Fibroblast of skin of scalp (primary cell): Measurements from ENCODE around the gene DPH6.
"Not testable (repeated sequence)": the region's sequence is repeated elsewhere in the genome, so short reads cannot be mapped to it uniquely, and the experiment has no call there.

Source experiments
- DNase-seq: peaks from one replicate; pipeline ENCODE4 v3.0.0-alpha.2; 2013

The DPH6 gene

GRCh38 chr15:35484231-35484945 lies 61.6 kb downstream of the DPH6 start:
- DNase-seq: peak; percentile 9

- DNase-seq: peak; percentile 46
Observed at GRCh38 chr15:35481992-35482391, 64.0 kb downstream of the DPH6 start.

GRCh38 chr15:35481064-35481463 lies 64.9 kb downstream of the DPH6 start:
- no peak for DNase-seq

DNA sequence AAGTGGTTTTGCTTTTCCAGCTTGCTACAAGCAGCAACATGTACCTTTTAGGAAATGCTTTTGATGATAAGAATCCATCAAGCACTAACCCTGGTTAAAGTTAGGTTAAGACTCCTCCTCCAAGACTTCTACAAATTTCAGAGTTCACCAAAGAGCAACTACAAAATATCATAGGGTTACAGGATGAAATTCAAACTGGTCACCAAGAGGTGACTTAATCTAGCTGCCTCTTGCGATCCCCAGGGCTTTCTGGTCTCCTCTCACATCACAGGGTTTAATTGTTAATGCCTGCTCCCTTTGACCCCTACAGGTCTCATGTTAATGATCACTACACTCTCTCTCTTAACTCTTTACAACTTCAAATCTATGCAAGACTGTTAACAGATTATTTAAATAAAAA lies 66.5 kb downstream of the DPH6 start:
- no peak for DNase-seq

GRCh38 chr15:35477312-35478262 lies 68.4 kb downstream of the DPH6 start:
- no peak for DNase-seq

- DNase-seq: no peak
Observed at GRCh38 chr15:35471024-35471423, 74.9 kb downstream of the DPH6 start.

GRCh38 chr15:35470441-35470840 lies 75.5 kb downstream of the DPH6 start:
- no peak for DNase-seq

GRCh38 chr15:35466476-35466875 lies 79.5 kb downstream of the DPH6 start:
- DNase-seq: no peak

- DNase-seq: no peak
Observed at GRCh38 chr15:35465783-35466182, 80.2 kb downstream of the DPH6 start.

DNA sequence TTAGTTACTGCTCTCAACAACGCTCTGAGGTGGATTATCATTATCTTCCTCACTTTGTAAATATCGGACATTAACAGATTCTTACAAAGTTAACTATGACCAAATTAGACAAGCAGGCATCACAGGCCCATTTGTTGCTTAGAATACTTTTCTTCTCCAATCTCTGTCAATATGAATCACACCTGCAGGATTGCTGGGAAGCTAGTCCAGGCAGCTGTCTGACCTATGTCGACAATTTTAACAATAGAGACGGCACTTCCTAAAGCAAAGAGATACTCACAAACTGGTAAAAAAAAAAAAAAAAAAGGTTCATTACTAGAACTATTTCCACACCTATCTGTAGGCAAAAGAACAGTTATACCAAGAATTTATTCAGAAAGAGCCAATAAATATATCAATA lies 85.3 kb downstream of the DPH6 start:
- DNase-seq: no peak

DNA sequence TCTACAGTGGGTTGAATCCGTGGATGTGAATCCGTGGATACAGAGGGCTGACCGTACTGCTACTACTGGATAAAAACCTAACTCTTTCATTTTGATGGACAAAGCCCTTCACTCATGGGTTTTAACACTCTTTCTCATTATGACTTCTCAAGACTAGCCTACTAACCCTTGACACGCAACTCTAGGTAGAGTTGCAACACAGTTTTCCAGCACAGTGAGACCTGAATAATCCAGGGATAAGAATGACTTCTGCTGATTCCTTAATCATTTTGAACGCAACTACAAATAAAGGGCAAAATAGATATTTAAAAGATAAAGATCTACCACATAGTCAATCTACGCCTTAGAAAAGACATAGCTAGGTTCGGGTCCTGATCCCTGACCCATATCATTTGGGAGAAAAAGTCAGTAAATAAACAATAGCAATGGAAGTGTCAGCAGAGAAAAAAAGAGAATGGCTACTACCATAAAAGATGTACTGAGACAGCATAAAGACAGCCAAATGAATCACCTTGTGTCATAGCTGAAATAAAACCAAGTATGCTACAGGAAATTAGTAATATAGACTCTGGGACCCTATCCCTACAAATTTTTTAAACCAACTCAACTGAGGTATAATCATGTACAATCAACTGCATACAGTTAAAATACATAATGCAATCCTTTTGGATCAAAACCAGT lies 87.6 kb downstream of the DPH6 start:
- no peak for DNase-seq

GRCh38 chr15:35455201-35455600 lies 90.8 kb downstream of the DPH6 start:
- DNase-seq: peak; percentile 51

GRCh38 chr15:35450492-35450891 lies 95.5 kb downstream of the DPH6 start:
- DNase-seq: peak; percentile 60

DNA sequence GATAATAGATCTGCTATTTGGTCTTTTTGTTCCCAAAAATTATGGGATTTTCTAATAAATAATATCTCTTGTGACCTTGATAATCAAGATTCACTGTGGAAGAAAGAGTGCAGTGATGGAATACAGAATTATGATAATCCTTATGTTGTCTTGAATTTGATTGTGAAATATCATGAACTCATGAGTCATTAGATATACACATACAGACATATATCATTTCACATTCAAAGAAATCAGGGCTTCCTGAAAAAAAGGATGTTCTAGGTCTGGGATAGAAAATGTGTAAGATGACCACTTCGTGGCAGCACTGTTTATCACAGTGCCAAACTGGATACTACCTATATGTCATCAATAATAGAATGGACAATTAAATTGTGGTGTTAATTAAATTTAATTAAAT lies 97.7 kb downstream of the DPH6 start:
- peak; percentile 50 for DNase-seq

GRCh38 chr15:35445891-35446290 lies 100.1 kb downstream of the DPH6 start:
- peak; percentile 61 for DNase-seq

DNA sequence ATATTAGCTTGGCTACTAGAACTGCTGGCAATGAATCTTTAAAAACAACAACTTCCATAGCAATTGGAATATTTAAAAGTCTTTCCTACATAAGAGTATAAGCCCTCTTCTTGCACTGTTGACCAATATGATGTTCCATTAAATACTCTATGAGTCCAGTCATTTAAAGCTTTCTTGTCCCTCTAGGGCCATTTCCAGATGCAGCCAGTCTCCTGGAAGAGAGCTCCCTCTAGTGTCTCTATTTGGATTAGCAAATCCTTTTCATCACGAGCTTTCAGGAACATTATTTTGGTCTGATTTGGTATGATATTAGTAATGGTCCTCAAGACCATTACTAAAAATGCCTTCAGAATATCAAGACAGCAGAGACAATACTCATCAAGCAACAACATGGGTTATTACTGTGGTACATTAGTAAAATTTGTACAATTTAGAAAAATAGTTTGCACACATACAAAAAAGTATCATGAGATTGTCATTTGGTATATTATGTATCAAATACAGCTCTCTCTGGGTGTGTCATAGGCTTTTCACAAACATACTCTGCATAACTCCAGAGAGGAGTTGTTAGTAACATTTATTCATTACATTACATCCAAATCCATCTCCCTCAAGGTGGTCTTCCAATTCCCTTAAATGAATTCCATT lies 101.3 kb downstream of the DPH6 start:
- DNase-seq: peak; percentile 75

GRCh38 chr15:35443376-35443775 lies 102.6 kb downstream of the DPH6 start:
- peak; percentile 37 for DNase-seq

DNA sequence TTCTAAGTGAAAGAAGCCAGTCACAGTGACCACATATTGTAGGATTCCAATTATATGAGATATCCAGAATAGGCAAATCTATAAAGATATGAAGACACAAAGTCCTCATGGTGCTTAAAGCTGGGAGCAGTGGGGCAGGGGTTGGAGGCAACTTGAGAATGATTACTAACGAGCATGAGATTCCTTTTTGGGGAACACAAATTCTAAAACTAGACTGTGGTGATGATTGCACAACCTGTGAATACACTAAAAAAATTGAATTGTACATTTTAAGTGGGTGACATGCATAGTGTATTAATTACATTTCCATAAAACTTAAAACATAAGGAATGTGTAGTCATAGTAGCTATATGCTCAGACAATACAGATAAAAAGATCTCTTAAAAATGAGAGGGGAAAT lies 103.2 kb downstream of the DPH6 start:
- DNase-seq: peak; percentile 66

GRCh38 chr15:35441279-35441678 lies 104.7 kb downstream of the DPH6 start:
- DNase-seq: not testable (repeated sequence)

DNA sequence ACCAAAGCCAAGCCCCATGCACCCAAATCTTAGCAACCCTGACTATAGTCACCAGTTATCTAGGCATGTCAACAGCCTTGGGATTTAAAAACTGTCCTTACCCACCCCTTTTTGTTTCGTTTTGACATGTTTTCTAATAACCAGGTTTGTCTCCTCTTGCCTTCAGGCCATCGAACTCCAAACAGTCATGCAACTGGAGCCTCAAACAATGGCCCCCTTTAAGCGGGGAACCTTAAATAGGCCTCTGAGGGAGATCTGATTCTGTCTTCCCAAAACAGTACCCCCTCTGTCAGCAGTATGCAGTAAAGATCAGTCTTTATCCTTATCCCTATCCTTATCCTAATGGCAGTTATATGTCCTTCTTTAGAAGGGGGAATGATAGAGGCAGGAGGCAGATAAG lies 105.7 kb downstream of the DPH6 start:
- DNase-seq: no peak

GRCh38 chr15:35439291-35439690 lies 106.7 kb downstream of the DPH6 start:
- DNase-seq: peak; percentile 98

GRCh38 chr15:35437157-35437556 lies 108.8 kb downstream of the DPH6 start:
- peak; percentile 71 for DNase-seq

GRCh38 chr15:35436422-35436821 lies 109.5 kb downstream of the DPH6 start:
- DNase-seq: no peak
